ENCODE measurements around the gene CMC1. TPM values are rescaled to one million over a fixed set of nuclear protein-coding genes. Genes with fewer than 3 reads are reported as not detected.

The CMC1 gene
- total and polyA plus RNA-seq, 9 of the 15 experiments (the other 6 are each of a cell fraction or from before 2014, with no cell fraction given): 15.9 to 74.6 (median 48.9) TPM

DNA sequence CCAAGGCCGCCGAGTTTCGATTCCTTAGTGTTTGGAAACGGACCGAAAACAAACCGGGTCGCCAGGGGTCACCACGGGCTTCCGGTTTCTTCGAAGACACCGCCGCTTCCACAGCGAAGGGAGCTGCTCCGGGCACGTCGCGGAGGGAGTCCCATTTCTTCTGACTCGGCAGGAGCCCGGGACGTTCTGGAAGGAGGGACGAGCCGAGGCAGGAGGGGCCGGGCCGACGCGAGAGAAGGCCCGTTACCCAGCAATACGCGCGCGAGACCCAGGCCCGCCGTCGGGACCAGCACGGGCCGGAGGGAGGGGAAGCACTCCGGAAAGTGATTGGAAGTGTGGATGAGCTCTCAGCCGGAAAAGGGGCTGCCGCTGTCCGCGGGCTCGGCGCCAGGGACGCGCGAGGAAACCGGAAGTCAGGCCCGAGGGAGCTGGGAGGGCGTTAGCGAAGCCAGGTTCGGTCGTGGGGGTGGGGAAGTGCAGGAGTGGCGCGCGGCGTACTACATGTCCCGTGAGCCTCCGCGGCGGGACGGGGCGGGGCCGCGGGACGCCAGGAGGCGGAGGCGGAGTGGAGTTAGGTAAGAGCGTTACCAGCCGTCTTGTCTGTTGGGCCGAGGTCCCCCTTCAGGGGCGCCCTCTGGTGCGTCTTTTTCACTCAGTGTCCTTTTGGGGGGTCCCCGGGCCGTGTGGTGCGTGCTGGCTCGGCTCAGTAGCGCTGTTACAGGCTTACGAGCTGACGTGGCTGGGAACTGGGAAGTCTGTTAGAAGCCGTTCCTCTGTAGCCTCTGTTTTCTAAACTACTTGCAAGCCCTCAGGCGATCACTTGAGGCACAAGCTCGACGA is 107.4 kb downstream of the CMC1 start, which contains the start of the genes AZI2 and ZCWPW2 (continued):
- TF ChIP-seq MGA (IDR thresholded peaks at IDR 0.05) (peak; percentile 83), ZNF444 (CRISPR knock-in tag; IDR thresholded peaks at IDR 0.05) (no peak), ARID4B (CRISPR knock-in tag; IDR thresholded peaks at IDR 0.05) (peak; percentile 79), POLR2G (IDR thresholded peaks at IDR 0.05; ENCODE audit: low read depth, low read length) (peak; percentile 99), BRF2 (IDR thresholded peaks at IDR 0.05; ENCODE audit: borderline replicate concordance, insufficient read depth, insufficient read length) (no peak), SRSF9 (IDR thresholded peaks at IDR 0.05; ENCODE audit: borderline replicate concordance, low read depth, low read length) (no peak)
- TF ChIP-seq, protein P1, sequence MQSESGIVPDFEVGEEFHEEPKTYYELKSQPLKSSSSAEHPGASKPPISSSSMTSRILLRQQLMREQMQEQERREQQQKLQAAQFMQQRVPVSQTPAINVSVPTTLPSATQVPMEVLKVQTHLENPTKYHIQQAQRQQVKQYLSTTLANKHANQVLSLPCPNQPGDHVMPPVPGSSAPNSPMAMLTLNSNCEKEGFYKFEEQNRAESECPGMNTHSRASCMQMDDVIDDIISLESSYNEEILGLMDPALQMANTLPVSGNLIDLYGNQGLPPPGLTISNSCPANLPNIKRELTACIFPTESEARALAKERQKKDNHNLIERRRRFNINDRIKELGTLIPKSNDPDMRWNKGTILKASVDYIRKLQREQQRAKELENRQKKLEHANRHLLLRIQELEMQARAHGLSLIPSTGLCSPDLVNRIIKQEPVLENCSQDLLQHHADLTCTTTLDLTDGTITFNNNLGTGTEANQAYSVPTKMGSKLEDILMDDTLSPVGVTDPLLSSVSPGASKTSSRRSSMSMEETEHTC (IDR thresholded peaks at IDR 0.05): no peak
